ENCODE results near the gene CDH24. TPM values are rescaled to one million over a fixed set of nuclear protein-coding genes. Genes with fewer than 3 reads are reported as not detected.

CDH24 gene
- total and polyA plus RNA-seq, 9 of the 15 experiments (the other 6 are each of a cell fraction or from before 2014, with no cell fraction given): 0.04 to 16.2 (median 4.9) TPM

GRCh38 chr14:23101213-23101970 is 44.1 kb upstream of the CDH24 start:
- Histone ChIP-seq H3K9me1 (ENCODE audit: control insufficient read depth, insufficient read depth, low read length) (no peaks in the 10 kb centered on the region), H3K27me3 (ENCODE audit: control insufficient read depth in 2 of 2, insufficient read depth in 2 of 2, low read length in 2 of 2) (no peaks in the 10 kb centered on the region), H3K4me3 (no peak overlapping the region), H3K27ac (ENCODE audit: extremely low read depth, low read depth, low read length) (no peak overlapping the region), H3K9me3 (replicated peaks; ENCODE audit: control insufficient read depth, insufficient read depth, low read depth, low read length) (no peaks in the 10 kb centered on the region), H3K9ac (ENCODE audit: insufficient read depth in 1 of 2, low read depth in 2 of 2, low read length in 2 of 2) (peak overlapping the region in 1 of 2 experiments; percentile 10; a peak in 1 of 4 replicates), H3K4me2 (ENCODE audit: insufficient read depth, low read length) (no peak overlapping the region), H3K4me1 (replicated peaks in 1 of 2; ENCODE audit: control insufficient read depth in 2 of 2, insufficient read depth in 2 of 2, low read length in 2 of 2) (peaks cover 11 to 21% of the 10 kb centered on the region in 2 experiments; a peak in 3 of 5 replicates), H4K20me1 (replicated peaks; ENCODE audit: control insufficient read depth, insufficient read depth, low read length) (0 out of 2 replicates have a peak, but pooled peaks cover 4% of the 10 kb centered on the region), H3K79me2 (ENCODE audit: control insufficient read depth, insufficient read depth, low read length) (peaks cover 28% of the 10 kb centered on the region), H2AFZ (ENCODE audit: low read depth, low read length) (no peak overlapping the region), H3K36me3 (ENCODE audit: control insufficient read depth, insufficient read depth, low read length) (peaks cover 26% of the 10 kb centered on the region; the same call in 2 of the 3 replicates)
- 42% methylated on average over 6 of the region's 6 CpGs for WGBS (ENCODE audit: insufficient coverage, low coverage, missing lambda C conversion rate)
- intact Hi-C loops (cut with micrococcal nuclease): no loop called here
- TF ChIP-seq RBM15 (IDR thresholded peaks at IDR 0.05; ENCODE audit: insufficient read depth, low read length) (no peak), NCOA2 (IDR thresholded peaks at IDR 0.05; ENCODE audit: partially characterized antibody in 2 of 2) (no peak), CBX3 (IDR thresholded peaks at IDR 0.05; ENCODE audit: borderline replicate concordance in 1 of 2, low read length in 2 of 2) (no peak), EGR1 (conservative IDR thresholded peaks at IDR 0.05) (no peak), ZNF561 (CRISPR knock-in tag; conservative IDR thresholded peaks at IDR 0.05) (no peak), ZNF431 (CRISPR knock-in tag; IDR thresholded peaks at IDR 0.05) (no peak), TCF7 (IDR thresholded peaks at IDR 0.05; ENCODE audit: borderline replicate concordance) (no peak), PTTG1 (tag; IDR thresholded peaks at IDR 0.05; ENCODE audit: low read depth) (no peak), TAF9B (IDR thresholded peaks at IDR 0.05; ENCODE audit: partially characterized antibody) (no peak), TEAD4 (IDR thresholded peaks at IDR 0.05; ENCODE audit: low read length) (no peak), TEAD4 (CRISPR knock-in tag; IDR thresholded peaks at IDR 0.05; ENCODE audit: borderline replicate concordance) (no peak), ZNF3 (CRISPR knock-in tag; IDR thresholded peaks at IDR 0.05) (no peak), ZFP30 (CRISPR knock-in tag; IDR thresholded peaks at IDR 0.05; ENCODE audit: borderline replicate concordance) (no peak), TAF15 (IDR thresholded peaks at IDR 0.05; ENCODE audit: low read depth, low read length) (no peak), ZC3H11A (IDR thresholded peaks at IDR 0.05; ENCODE audit: low read depth, low read length) (no peak), YBX1 (IDR thresholded peaks at IDR 0.05) (no peak)
- TF ChIP-seq, protein P1, sequence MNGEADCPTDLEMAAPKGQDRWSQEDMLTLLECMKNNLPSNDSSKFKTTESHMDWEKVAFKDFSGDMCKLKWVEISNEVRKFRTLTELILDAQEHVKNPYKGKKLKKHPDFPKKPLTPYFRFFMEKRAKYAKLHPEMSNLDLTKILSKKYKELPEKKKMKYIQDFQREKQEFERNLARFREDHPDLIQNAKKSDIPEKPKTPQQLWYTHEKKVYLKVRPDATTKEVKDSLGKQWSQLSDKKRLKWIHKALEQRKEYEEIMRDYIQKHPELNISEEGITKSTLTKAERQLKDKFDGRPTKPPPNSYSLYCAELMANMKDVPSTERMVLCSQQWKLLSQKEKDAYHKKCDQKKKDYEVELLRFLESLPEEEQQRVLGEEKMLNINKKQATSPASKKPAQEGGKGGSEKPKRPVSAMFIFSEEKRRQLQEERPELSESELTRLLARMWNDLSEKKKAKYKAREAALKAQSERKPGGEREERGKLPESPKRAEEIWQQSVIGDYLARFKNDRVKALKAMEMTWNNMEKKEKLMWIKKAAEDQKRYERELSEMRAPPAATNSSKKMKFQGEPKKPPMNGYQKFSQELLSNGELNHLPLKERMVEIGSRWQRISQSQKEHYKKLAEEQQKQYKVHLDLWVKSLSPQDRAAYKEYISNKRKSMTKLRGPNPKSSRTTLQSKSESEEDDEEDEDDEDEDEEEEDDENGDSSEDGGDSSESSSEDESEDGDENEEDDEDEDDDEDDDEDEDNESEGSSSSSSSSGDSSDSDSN (IDR thresholded peaks at IDR 0.05; ENCODE audit: borderline replicate concordance in 1 of 2, low read depth in 2 of 2, low read length in 2 of 2): no peak
- TF ChIP-seq, protein P2, sequence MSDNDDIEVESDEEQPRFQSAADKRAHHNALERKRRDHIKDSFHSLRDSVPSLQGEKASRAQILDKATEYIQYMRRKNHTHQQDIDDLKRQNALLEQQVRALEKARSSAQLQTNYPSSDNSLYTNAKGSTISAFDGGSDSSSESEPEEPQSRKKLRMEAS (CRISPR knock-in tag; IDR thresholded peaks at IDR 0.05): no peak
- ATAC-seq: peak; percentile 32
- peak in 1 of 4 experiments; percentile 17 for DNase-seq (ENCODE audit: extremely low read depth in 1 of 4, low spot score in 3 of 4)
- BruUV-seq (replicated peaks): no TSS peak
- POLR2A ChIA-PET: interaction anchor here (0.6 to 1.2 kb wide), 5 partner anchors 9 to 18 kb away, joined by 3 to 4 read pairs (median 3); partner anchors contain the start of gene CEBPE
- CTCF ChIA-PET (ENCODE audit: low intra/inter-chr PET ratio): no interaction called here
- no peak for FAIRE-seq
- in situ Hi-C loops (cut with MboI): no loop called here
